GM08714 (cell line): ENCODE measurements around the gene COBL.

Source experiments
- H3K4me3 ChIP-seq: fragments of 200-500 bp; sonication (Bioruptor generic); 2 replicates; pipeline ENCODE4 v1.5.1; 2014; ENCODE audit warnings: mild to moderate bottlenecking, low read length, inconsistent platforms
- ZNF274 ChIP-seq: IDR thresholded peaks from 2 replicates; pipeline ENCODE4 v1.6.1; 2012; ENCODE audit warnings: mild to moderate bottlenecking, low read depth, low read length

COBL gene

GRCh38 chr7:51180092-51180491, 136.5 kb downstream of the COBL start:
- no peak for TF ChIP-seq ZNF274

GRCh38 chr7:51175992-51176388, 140.6 kb downstream of the COBL start:
- no peak overlapping the region for H3K4me3 ChIP-seq
- no peak for TF ChIP-seq ZNF274

More at GRCh38 chr7:51180092-51180491, 136.5 kb downstream of the COBL start:
- H3K4me3 ChIP-seq: no peak overlapping the region

- H3K4me3 ChIP-seq: no peak overlapping the region
These were observed 141.2 kb downstream of the COBL start for GRCh38 chr7:51175316-51175991.

DNA sequence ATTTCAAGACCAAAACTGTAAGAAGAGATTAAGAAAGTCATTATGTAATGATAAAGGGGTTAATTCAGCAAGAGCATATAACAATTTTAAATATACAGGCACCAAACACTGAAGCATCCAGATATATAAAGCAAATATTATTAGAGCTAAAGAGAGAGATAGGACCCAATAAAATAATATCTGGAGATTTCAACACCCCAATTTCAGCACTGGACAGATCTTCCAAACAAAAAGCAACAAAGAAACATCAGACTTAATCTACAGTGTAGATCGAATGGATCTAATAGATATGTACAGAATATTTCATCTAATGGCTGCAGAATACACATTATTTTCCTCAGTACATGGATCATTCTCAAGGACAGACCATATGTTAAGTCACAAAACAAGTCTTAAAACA, 151.3 kb downstream of the COBL start:
- H3K4me3 ChIP-seq: no peak overlapping the region
- no peak for TF ChIP-seq ZNF274

More at GRCh38 chr7:51175316-51175991, 141.2 kb downstream of the COBL start:
- no peak for TF ChIP-seq ZNF274

DNA sequence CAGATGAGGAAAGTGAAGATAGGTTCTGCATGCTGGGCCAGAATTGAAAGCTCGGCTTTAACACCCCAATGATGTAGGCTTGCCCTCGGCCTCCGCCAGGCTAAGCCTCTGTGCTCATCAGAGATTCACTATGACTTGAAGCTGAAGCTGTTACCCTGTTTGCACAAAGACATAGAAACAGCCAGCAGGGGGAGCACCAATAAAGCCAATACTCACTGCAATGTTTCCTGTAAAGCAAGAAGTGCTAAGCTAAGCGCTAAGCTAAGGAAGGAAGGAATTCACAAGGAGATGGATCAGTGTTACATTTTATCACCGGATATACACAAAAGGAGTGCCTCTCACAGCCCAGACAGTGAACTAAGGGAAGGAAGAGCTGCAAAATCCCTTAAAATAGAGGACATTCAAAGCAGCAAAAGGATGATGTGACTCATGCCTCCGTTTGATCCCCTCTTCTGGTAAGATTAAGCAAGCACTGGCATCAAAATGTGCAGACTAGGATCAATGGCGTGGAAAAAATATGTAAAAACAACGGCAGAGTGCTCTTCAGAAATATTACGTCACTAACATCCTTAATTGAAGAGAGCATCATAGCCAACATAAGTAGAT, 153.8 kb downstream of the COBL start:
- no peak for TF ChIP-seq ZNF274
- no peak overlapping the region for H3K4me3 ChIP-seq

DNA sequence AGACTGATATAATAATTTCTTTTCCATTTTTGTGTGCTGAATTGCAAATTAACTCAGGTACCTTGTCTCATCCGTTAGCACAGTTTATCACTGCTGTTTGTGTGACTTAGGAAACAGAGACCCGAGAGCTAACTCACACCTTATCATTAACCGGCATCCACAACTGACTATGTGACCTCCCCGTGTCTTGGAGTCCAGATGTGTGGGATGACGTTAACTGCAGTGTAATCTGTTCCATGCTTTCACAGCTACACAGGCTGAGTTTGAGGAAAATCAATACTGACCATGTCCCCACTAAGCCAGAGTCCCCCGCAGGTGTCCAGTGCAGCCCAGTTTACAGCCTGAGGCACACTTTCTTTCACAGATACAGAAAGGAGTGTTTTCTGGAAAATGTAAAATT, 154.7 kb downstream of the COBL start:
- H3K4me3 ChIP-seq: no peak overlapping the region
- TF ChIP-seq ZNF274: no peak

- H3K4me3 ChIP-seq: no peak overlapping the region
- TF ChIP-seq ZNF274: no peak
These were observed 155.5 kb downstream of the COBL start for GRCh38 chr7:51160990-51161615.

DNA sequence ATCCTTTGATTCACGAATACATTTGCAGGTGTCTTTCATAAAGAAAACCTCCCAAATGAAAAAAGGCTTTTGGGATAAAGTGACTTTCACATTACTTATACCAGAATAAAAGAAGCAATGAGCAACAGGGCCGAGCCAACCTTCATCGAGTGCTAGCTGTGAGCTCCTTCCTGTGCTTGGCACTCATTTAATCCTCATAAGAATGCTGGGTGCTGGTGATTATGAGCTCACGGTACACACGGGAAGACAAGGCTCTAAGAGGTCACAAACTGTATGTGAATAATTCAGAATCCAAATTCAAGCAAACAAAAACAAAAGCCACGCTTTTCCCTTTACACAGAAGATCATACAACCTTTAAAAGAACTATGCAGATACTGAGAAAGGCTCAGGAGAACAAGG, 156.2 kb downstream of the COBL start:
- H3K4me3 ChIP-seq: no peak overlapping the region
- no peak for TF ChIP-seq ZNF274

DNA sequence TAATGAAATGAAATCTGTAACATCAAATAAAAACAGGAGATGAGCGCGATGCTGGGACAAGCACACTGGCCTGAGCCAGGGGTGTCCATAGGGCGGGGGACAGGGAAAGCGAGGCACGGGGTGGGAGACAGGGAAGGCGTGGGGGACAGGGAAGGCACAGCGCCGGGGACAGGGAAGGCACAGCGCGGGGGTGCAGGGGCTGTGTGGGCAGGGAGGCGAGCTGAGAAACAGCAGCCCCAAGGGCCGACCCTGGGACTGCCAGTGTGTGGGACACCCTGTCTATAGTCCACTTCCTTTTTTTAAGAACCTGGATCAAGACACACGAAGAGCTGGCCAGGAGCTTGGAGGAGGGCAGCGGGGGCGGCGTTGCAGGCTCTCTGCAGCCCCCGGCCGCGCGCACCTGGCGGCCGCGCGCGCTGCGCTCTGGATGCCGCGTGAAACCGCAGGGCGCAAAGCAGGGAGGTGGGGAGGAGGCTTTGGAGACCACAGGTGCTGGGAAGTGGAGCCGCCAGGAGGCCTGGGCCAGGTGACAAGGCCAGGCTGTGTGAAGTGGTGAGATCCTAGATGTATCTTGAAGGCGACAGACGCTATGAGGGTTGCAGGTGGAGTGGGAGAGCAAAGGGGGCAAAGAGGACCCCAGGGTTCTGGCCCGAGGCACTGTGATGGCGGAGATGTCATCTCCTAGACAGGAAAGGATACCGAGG, 157.7 kb downstream of the COBL start:
- TF ChIP-seq ZNF274: no peak
- no peak overlapping the region for H3K4me3 ChIP-seq

DNA sequence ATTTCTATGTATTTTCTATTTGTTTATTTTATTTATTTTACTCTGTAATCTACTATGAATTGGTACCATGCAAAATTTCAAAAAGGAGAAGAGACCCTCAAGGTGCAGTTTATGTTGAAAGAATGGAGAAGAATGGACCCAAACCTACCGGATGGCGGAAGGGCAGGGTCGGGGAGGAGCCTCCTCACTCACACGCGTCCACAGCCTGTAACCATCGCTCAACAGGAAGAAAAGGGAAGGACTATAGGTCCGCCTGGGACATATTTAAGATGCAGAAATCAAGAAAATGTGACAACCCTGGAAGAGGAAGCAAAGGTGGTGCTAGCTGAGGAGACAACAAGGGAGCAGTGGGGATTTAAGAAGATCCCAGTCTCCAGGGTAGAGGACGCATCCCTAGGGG, 158.4 kb downstream of the COBL start:
- H3K4me3 ChIP-seq: no peak overlapping the region
- no peak for TF ChIP-seq ZNF274

DNA sequence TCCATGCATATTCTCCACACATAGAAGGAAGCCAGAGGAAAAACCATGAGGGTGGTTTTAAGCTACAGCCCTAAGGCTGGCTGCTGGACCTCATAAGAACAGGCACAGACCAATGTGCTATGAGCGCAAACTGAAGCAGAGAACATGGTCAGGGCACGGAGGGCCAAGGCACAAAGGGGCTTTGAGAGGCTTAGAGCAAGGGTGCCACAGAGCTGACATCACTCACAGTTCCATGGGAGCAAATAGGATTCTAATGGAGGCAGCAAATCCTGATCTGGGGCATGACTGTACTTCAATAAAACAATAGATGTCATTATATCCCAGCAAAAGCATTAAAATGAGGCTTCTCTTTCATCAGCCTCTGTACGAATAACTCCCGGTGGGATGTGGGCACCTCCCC, 162.4 kb downstream of the COBL start:
- no peak for TF ChIP-seq ZNF274
- no peak overlapping the region for H3K4me3 ChIP-seq

- TF ChIP-seq ZNF274: no peak
- no peak overlapping the region for H3K4me3 ChIP-seq
These were observed 163.9 kb downstream of the COBL start for GRCh38 chr7:51152706-51153200.

DNA sequence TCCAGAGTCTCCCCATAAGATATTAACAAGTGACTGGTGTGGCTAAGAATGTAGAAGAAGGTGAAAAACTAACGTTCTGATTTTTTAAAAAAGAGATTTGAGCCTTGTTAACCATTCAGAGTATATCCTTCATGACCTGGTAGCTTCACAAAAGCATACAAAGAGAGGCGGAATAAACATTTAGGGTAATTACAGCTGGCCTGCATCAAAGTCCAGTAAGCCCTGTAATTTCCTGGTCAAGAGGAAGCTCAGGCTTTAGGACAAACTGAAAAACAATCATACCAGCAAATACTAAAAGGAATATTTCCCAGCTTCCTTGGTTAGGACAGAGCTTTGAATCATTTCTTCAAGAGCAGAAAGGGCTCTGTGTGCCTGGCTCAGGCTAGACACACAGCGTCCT, 165.2 kb downstream of the COBL start:
- TF ChIP-seq ZNF274: no peak

GRCh38 chr7:51150193-51150592, 166.4 kb downstream of the COBL start:
- no peak overlapping the region for H3K4me3 ChIP-seq
- TF ChIP-seq ZNF274: no peak

More for the DNA sequence above, 165.2 kb downstream of the COBL start:
- H3K4me3 ChIP-seq: no peak overlapping the region
